Putamen (tissue), 1 donor: ENCODE data around the gene ZNRF4.

Source experiments
- DNase-seq: peaks from one replicate; pipeline ENCODE4 v3.0.0-alpha.2; 2016; ENCODE audit warnings: low spot score

Gene ZNRF4

DNA sequence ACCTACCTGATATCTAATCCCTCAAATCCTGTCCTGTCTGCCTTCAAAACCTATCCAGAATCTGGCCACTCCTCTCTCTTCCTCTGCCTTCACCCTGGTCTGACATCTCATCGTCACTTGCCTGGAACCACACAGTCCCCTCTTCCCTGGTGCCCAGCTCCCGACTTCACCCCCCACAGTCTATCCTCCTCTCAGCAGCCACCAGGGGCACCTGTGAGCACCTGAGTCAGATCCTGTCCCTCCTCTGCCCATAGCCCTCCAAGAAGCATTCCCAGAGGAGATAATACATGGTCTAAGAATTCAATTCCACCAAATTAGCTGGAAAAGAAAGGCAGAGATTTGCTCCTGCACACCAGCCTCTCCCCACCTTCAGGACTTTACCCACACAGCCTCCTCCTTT lies 48.9 kb downstream of the ZNRF4 start:
- DNase-seq = no peak
